ENCODE results near the gene TOX3.

GRCh38 chr16:52434224-52434623, 112.7 kb downstream of the TOX3 start:
- TF ChIP-seq EZH2phosphoT487 (IDR thresholded peaks at IDR 0.05; ENCODE audit: insufficient read depth, low read depth): no peak
- no peak for TF ChIP-seq EZH2 (IDR thresholded peaks at IDR 0.05; ENCODE audit: insufficient read depth, poor library complexity, severe bottlenecking)
